NCI-H2196 treated with DMSO at 0.1 percent for 48 hours (cell line): ENCODE data around the gene VAC14.

Experiments
- DNase-seq: peaks from one replicate; lab custom pipeline; 2025; ENCODE audit not compliant: unreplicated experiment; lab: John Stamatoyannopoulos, UW

VAC14 gene

GRCh38 chr16:70786020-70786755, 14.8 kb downstream of the VAC14 start:
- DNase-seq = no peak

- no peak for DNase-seq
Observed at GRCh38 chr16:70784692-70785555, 16.0 kb downstream of the VAC14 start.

GRCh38 chr16:70782237-70782636, 18.7 kb downstream of the VAC14 start:
- DNase-seq = no peak

GRCh38 chr16:70781800-70782199, 19.2 kb downstream of the VAC14 start:
- no peak for DNase-seq

- no peak for DNase-seq
Observed at GRCh38 chr16:70780546-70780945, 20.4 kb downstream of the VAC14 start.

- DNase-seq = no peak
Observed at GRCh38 chr16:70779361-70779760, 21.6 kb downstream of the VAC14 start.

- DNase-seq = peak; percentile 22
Observed at GRCh38 chr16:70778901-70779309, 22.1 kb downstream of the VAC14 start.

- DNase-seq = no peak
Observed at GRCh38 chr16:70777973-70778406, 23.0 kb downstream of the VAC14 start.

GRCh38 chr16:70777496-70777895, 23.5 kb downstream of the VAC14 start:
- no peak for DNase-seq

GRCh38 chr16:70775399-70775798, 25.6 kb downstream of the VAC14 start:
- DNase-seq = no peak

GRCh38 chr16:70774261-70774660, 26.7 kb downstream of the VAC14 start:
- no peak for DNase-seq

GRCh38 chr16:70772493-70772892, 28.5 kb downstream of the VAC14 start:
- no peak for DNase-seq

- peak; percentile 24 for DNase-seq
Observed at GRCh38 chr16:70770626-70771552, 30.1 kb downstream of the VAC14 start.

GRCh38 chr16:70770291-70770625, 30.7 kb downstream of the VAC14 start:
- DNase-seq = no peak

- DNase-seq = no peak
Observed at GRCh38 chr16:70769761-70770160, 31.2 kb downstream of the VAC14 start.

- no peak for DNase-seq
Observed at GRCh38 chr16:70769131-70769530, 31.8 kb downstream of the VAC14 start.

- DNase-seq = no peak
Observed at GRCh38 chr16:70768203-70768580, 32.8 kb downstream of the VAC14 start.

- DNase-seq = no peak
Observed at GRCh38 chr16:70767377-70768202, 33.4 kb downstream of the VAC14 start.

GRCh38 chr16:70766658-70767057, 34.3 kb downstream of the VAC14 start:
- no peak for DNase-seq

GRCh38 chr16:70766176-70766575, 34.8 kb downstream of the VAC14 start:
- DNase-seq = no peak
